ENCODE measurements around the gene MAGI2. TPM values are rescaled to one million over a fixed set of nuclear protein-coding genes. Genes with fewer than 3 reads are reported as not detected.

MAGI2 gene
- polyA plus RNA-seq, 3 donors = 0.03 to 0.11 TPM; not detected in 1

DNA sequence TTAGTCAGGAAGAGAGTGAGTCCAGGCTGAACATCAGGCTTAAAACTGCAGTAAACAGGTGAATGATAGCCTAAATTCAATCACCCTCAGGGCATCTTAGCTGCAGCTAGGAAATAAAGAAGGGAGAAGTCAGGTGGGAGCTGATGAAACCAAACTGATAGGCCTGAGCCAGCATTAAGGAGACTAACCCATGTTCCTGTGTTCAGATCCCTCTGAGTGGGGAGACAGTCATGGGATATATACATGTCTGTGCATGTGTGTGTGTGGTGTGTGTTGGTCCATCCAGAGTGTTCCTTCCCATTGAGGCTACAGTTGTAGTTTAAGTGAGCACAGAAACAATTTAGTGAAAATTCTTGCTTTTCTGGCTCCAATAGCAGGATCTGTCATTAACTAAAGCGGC, 1174.0 kb downstream of the MAGI2 start:
- Histone ChIP-seq H3K27me3 (ENCODE audit: control insufficient read depth in 2 of 2, insufficient read depth in 2 of 2, low read length in 2 of 2) (no peaks in the 10 kb centered on the region), H3K36me3 (replicated peaks in 1 of 2; ENCODE audit: control insufficient read depth in 1 of 2, insufficient read depth in 2 of 2, low read length in 2 of 2) (no peaks in the 10 kb centered on the region), H3K9ac (ENCODE audit: insufficient read depth, low read length, poor library complexity, severe bottlenecking) (no peak overlapping the region), H4K20me1 (ENCODE audit: insufficient read depth, low read length) (no peaks in the 10 kb centered on the region), H3K9me3 (replicated peaks in 1 of 2; ENCODE audit: control insufficient read depth in 1 of 2, insufficient read depth in 1 of 2, low read length in 2 of 2) (peaks cover 0 to 9% of the 10 kb centered on the region in 2 donors), H3K4me1 (ENCODE audit: control insufficient read depth in 1 of 2, insufficient read depth in 2 of 2, low read length in 2 of 2) (no peaks in the 10 kb centered on the region), H3K79me2 (ENCODE audit: insufficient read depth, low read length) (no peaks in the 10 kb centered on the region), H3K4me2 (replicated peaks; ENCODE audit: extremely low read depth, low read length, poor library complexity, severe bottlenecking) (no peak overlapping the region), H2AFZ (ENCODE audit: insufficient read depth, low read depth, low read length, poor library complexity, severe bottlenecking) (no peak overlapping the region), H3K27ac (ENCODE audit: low read depth in 1 of 2, low read length in 2 of 2) (no peak overlapping the region), H3K4me3 (replicated peaks in 1 of 3; ENCODE audit: low read depth in 2 of 3, low read length in 3 of 3) (no peak overlapping the region)
- H3K27ac Mint-ChIP-seq = no peak overlapping the region
- TF ChIP-seq, protein P1, sequence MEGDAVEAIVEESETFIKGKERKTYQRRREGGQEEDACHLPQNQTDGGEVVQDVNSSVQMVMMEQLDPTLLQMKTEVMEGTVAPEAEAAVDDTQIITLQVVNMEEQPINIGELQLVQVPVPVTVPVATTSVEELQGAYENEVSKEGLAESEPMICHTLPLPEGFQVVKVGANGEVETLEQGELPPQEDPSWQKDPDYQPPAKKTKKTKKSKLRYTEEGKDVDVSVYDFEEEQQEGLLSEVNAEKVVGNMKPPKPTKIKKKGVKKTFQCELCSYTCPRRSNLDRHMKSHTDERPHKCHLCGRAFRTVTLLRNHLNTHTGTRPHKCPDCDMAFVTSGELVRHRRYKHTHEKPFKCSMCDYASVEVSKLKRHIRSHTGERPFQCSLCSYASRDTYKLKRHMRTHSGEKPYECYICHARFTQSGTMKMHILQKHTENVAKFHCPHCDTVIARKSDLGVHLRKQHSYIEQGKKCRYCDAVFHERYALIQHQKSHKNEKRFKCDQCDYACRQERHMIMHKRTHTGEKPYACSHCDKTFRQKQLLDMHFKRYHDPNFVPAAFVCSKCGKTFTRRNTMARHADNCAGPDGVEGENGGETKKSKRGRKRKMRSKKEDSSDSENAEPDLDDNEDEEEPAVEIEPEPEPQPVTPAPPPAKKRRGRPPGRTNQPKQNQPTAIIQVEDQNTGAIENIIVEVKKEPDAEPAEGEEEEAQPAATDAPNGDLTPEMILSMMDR (IDR thresholded peaks at IDR 0.05) = no peak
- H3K4me3 Mint-ChIP-seq = no peak overlapping the region
- H3K36me3 Mint-ChIP-seq = no peaks in the 10 kb centered on the region
- intact Hi-C loops (cut with micrococcal nuclease) = no loop called here
- no peaks in the 10 kb centered on the region for H3K4me1 Mint-ChIP-seq
- peaks cover 0 to 4% (median 0%) of the 10 kb centered on the region in 7 donors for H3K9me3 Mint-ChIP-seq
- WGBS (ENCODE audit: insufficient coverage) = 78% methylated on average over 1 of the region's 1 CpG
- DNase-seq = no peak
- H3K27me3 Mint-ChIP-seq (ENCODE audit: low read depth in 3 of 3) = no peaks in the 10 kb centered on the region

DNA sequence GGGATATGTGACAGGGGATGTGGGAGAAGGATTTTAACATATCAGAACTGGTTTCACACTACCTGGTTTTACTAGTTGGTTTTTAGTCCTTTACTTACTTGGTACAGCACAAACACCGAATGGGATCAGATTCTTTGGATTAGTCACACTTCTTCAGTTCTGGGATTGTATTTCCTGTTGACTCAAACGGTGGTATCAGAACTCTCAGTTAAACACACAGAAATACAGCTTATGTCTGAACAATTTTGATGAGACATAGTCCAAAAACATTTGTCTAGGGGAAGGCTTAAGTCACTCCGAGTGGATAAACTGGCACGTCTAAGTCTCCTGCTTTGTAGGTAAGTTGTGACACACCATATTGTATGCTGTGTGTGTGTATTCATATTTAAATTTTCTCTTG, 1174.4 kb downstream of the MAGI2 start:
- no CpG with 5 or more reads among the region's 4 CpGs for WGBS (ENCODE audit: insufficient coverage)
- Mint-ChIP-seq H3K4me3 (no peak overlapping the region), H3K9me3 (peaks cover 0 to 6% (median 2%) of the 10 kb centered on the region in 7 donors), H3K27ac (no peak overlapping the region), H3K36me3 (no peaks in the 10 kb centered on the region), H3K27me3 (ENCODE audit: low read depth in 3 of 3) (no peaks in the 10 kb centered on the region), H3K4me1 (no peaks in the 10 kb centered on the region)
- Histone ChIP-seq H3K9me3 (replicated peaks in 1 of 2; ENCODE audit: control insufficient read depth in 1 of 2, insufficient read depth in 1 of 2, low read length in 2 of 2) (peaks cover 0 to 13% of the 10 kb centered on the region in 2 donors), H3K4me2 (replicated peaks; ENCODE audit: extremely low read depth, low read length, poor library complexity, severe bottlenecking) (no peak overlapping the region), H3K79me2 (ENCODE audit: insufficient read depth, low read length) (no peaks in the 10 kb centered on the region), H3K9ac (ENCODE audit: insufficient read depth, low read length, poor library complexity, severe bottlenecking) (no peak overlapping the region), H3K27me3 (ENCODE audit: control insufficient read depth in 2 of 2, insufficient read depth in 2 of 2, low read length in 2 of 2) (no peaks in the 10 kb centered on the region), H3K4me1 (ENCODE audit: control insufficient read depth in 1 of 2, insufficient read depth in 2 of 2, low read length in 2 of 2) (no peaks in the 10 kb centered on the region), H4K20me1 (ENCODE audit: insufficient read depth, low read length) (no peaks in the 10 kb centered on the region), H3K36me3 (replicated peaks in 1 of 2; ENCODE audit: control insufficient read depth in 1 of 2, insufficient read depth in 2 of 2, low read length in 2 of 2) (no peaks in the 10 kb centered on the region), H3K4me3 (replicated peaks in 1 of 3; ENCODE audit: low read depth in 2 of 3, low read length in 3 of 3) (no peak overlapping the region), H2AFZ (ENCODE audit: insufficient read depth, low read depth, low read length, poor library complexity, severe bottlenecking) (no peak overlapping the region), H3K27ac (ENCODE audit: low read depth in 1 of 2, low read length in 2 of 2) (no peak overlapping the region)
- TF ChIP-seq, protein P1 (IDR thresholded peaks at IDR 0.05) = no peak
- no peak for DNase-seq
- intact Hi-C loops (cut with micrococcal nuclease) = no loop called here

All from CD14-positive monocyte (primary cell).